HG02970 (cell line): ENCODE measurements around the gene MYO1A.

Experiments used
- ATAC-seq: cut with Tn5 transposase; IDR thresholded peaks from one replicate; pipeline ENCODE4 v1.9.1; 2021; ENCODE audit warnings: mild to moderate bottlenecking, moderate library complexity, moderate number of reproducible peaks; ENCODE audit not compliant: unreplicated experiment, low FRiP score

Gene MYO1A

DNA sequence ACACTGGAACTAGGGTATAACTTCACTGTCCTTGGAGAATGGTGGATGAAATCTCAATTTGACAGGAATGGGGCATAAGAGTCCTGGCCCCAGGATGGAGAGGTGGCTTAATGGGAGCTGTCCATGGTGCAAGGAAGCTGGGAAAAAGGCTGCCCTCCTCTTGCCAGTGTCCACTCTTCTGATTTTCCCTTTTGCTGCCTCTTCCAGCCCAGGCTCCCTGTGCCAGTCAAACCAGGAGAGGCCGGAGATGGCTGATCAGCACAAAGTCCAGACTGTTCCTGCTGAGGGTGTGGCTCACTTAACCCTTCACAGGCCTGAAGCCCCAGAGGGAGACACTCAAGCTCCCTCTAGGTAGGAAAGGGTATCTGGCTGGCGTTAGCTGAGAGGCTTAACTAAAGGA, at the start of gene MYO1A:
Gene MYO1A, minus strand, starts transcription at position 240 of the 400 bp plus-strand sequence. CDS start 1,806 bp downstream, outside the sequence.
- ATAC-seq: no peak

DNA sequence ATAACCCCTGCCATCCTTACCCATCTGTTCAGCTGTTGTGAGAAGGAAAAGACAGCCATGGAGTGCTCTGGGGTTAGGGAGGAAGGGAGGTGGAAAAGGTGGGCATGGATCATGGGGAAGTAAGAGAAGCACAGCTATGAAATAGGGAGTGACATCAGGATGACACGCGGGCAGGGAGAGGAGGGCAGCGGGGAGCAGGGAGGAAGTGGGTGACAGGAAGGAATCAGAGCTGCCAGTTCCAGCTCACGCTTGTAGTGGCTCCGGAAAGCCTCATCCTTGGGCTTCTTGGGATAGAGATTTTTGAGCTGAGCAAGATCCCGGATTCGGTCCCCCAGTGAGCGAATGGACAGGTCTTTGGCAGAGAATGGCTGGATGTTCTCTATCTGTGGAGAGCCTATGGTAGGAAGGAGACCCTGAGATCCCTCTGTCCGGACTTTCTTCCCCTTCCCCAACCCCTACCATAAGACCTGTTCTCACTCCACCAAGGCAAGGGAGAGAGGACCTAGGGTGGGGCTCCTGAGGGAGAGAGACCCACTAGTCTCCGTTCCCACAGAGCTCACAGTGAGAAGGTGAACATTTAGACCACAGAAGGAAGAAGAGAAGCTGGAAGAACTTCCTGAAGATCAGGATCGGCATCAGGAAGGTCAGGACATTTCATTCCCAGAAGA, 49.3 kb upstream of the MYO1A start:
- ATAC-seq: no peak

DNA sequence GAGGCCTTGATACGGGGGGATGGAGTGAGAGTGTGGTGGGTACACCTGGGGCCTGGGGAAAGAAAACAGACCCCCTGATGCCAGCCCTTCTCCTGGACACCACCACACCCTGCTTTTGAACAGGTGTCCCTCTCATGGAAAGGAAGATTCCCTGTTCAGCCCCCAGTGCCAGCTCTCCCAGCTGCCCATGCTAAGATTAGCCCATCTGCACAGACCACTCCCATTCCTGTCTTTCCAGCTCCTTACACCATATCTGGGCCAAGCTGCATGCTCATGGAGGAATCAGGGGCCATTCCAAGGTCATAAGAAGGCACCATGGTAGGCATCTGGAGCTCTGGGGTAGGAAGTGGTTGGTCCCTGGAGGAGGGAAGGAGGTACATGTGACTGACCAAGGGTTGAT, 48.6 kb upstream of the MYO1A start:
- ATAC-seq: no peak

DNA sequence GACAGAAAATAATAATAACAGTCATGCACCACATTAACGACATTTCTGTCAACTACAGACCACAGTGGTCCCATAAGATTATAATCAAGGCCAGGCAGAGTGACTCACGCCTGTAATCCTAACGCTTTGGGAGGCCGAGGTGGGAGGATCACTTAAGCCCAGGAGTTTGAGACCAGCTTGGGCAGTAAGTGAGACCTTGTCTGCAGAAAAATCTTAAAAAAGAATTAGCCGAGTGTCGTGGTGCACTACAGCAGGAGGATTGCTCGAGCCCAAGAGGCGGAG, 47.6 kb upstream of the MYO1A start:
- no peak for ATAC-seq

DNA sequence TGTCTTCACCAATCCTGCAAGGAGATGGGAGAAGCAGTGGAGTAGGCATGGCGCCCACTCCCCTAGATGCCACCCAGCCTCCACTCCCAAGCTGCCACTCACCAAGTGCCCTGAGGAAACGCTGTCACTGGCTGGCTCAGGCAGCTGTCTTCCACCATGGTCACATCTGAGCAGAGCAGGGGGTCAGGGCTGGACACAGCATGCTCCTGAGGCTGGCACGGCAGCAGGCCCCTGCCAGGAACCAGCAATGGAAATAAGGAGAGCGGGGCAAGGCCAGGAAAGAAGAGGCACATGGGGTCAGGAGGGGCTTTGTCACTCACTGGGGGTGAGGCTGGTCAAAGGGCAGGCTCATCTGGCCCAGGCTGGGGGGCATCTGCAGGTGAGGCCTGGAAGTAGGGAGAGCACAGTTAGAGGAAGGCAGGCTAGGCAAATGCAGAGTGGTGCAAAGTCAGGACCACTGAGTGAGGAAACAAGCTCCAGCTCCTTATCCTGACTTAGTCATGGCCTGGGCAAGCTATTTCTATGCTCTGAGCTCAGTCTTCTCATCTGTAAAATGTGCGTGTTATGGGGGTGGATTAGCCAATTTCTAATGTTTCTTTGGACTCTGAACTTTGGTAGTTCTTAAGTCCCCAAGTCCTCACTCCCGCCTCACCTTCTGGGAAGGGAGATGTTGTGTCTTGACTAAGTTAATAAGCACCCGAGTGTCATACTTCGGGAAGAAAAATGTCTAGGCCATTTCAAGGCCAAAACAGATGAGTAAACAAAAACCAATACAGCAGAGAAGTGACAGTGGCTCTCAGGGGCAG, 47.0 kb upstream of the MYO1A start:
- no peak for ATAC-seq

DNA sequence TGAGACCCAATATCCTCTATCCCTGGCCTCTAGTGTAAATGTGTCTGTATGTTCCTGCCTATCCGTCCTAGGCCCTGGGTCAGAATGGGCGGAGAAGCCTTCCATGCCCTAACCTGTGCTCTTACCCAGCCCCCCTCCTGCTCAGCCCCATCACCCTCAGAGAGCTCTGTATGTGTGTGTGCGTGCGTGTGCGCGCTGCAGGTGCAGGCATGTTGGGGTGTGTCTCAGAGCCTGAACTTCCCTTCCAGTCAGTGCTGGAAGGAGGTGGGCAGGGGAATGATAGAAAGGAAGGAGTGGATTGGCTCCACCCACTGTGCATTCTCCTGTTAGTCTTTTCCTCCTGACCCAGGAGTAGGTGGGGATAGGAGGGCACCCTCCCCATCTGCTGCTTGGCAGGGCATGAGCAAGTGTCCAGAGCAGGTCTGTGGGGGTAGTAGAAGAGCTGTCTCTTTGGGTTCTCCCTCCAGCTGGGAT, 46.2 kb upstream of the MYO1A start:
- no peak for ATAC-seq

DNA sequence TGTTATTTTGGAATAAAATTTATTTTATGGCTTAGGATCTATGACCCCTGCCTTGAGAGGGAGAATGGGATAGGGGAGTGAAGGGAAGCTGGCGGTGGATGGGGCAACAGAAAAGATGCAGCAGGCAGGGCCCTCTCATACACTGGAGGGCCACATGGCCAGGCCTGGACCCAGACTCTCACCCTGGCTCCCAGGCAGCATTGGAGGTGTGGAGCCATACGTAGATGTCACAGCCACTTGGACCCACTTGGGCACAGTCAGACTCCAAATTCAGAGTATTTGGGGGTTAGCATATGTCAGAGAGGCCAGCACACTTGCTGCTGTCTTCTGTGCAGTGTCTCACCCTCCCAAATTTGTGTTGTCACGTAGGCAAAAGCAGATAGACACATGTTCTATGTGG, 45.5 kb upstream of the MYO1A start:
- no peak for ATAC-seq

DNA sequence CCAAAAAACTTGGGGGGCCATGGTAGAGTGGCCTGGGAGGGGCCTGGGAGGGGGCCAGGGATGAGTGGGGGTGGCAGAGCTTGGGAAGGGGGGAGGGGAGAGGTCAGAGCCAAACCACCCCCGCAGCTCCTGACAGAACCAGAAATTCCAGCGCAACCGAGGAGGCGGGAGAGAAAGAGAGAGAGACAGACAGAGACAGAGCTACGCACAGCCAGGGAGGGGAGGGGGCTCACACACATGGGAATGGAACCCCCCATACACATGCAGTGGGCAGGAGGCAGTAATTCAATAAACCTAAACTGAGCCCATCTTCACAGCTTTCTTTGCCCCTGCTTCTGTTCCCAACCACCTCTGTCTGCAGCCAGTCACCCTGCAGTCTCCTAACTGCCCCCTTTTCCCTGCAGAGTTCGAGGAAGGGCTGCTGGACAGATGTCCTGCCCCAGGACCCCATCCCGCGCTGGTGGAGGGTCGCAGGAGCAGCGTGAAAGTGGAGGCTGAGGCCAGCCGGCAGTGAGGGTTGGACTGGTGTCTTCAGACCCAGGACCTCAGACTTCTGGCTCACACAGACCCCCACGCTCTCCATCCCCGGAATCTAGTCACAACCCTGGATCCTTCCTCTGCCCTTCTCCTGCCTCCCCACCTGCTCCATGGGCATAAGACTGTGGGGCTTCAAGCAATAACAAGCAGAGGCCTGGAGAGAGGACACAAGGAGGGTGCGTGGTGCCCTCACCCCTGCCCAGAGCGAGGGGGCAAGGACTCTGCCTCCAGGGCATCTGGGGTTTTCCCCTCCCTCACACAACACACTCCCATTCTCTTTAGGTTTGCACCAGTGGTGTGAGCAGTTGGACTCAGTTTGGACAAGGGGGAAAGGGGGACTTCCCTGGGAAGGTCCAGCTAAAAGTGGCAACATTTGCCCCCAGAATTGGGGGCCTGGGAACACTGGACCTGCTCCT, 44.6 kb upstream of the MYO1A start:
- ATAC-seq: no peak

DNA sequence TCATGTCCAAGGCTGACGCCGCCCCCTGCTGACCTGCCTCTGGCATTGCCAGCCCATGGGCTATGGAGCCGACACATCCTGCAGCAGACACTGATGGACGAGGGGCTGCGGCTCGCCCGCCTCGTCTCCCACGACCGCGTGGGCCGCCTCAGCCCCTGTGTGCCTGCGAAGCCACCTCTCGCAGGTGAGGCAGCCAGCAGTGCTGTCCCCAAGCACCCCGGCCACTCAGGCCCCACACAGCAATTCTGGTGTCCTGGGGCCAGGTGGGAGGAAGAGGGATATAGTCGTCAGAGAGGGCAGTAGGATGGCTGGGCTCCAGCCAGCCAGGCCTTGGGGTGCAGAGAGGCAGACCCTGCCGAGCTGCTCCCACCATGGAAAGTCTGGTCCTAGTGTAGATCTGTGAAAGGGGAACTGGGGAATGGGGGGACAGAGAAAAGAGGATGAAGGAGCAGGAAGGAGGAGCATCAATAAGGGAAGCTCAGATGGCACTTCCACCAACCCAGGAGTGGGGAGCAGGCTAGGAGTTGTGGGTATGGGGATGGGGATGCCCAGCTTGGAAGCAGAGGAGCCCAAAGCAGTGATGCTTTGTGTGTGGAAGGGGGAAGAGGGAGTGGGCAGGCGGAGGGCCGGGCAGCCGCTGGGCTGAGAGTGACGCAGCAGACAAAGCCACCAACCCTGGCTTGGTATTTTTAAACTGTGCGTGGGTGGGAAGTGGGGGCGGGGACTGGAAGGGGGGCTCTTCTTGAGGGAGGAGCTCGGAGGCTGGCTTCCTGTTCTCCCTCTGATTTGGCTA, 43.7 kb upstream of the MYO1A start:
- ATAC-seq: no peak

DNA sequence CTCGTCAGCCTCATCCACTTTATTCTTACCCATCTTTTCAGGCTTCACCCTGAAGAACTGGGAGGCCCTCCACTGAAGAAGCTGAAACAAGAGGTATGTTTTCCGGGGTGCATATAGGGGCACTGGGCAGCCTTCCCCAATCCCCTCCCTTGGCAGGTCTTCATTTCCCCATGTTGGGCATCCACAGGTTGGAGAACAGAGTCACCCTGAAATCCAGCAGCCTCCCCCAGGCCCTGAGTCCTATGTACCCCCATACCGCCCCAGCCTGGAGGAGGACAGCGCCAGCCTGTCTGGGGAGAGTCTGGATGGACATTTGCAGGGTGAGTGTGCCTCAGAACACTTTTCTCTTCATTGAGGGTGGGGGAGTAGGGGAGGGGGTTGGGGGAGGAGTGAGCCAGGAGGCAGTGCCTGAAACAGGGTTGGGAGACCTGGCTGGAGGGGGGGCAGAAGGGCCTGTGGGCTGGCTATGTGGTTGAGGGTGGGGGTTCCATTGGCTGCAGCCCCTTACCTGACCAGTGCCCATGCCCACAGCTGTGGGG, 43.0 kb upstream of the MYO1A start:
- no peak for ATAC-seq

DNA sequence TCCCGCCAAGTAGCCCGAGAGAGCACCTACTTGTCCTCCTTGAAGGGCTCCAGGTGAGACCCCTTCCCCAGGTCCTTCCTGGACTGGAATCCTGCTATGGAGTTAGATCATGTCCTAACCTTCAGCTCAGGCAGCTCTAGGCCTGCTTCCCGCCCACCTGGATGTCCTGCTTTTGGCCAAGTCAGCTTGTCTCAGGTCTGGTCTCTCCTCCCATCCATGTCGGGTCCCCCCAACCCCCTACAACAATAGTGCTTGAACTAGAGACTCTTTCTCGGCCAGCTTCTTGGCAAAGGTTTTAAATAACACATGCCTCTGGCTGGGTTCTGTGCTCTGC, 42.6 kb upstream of the MYO1A start:
- no peak for ATAC-seq

DNA sequence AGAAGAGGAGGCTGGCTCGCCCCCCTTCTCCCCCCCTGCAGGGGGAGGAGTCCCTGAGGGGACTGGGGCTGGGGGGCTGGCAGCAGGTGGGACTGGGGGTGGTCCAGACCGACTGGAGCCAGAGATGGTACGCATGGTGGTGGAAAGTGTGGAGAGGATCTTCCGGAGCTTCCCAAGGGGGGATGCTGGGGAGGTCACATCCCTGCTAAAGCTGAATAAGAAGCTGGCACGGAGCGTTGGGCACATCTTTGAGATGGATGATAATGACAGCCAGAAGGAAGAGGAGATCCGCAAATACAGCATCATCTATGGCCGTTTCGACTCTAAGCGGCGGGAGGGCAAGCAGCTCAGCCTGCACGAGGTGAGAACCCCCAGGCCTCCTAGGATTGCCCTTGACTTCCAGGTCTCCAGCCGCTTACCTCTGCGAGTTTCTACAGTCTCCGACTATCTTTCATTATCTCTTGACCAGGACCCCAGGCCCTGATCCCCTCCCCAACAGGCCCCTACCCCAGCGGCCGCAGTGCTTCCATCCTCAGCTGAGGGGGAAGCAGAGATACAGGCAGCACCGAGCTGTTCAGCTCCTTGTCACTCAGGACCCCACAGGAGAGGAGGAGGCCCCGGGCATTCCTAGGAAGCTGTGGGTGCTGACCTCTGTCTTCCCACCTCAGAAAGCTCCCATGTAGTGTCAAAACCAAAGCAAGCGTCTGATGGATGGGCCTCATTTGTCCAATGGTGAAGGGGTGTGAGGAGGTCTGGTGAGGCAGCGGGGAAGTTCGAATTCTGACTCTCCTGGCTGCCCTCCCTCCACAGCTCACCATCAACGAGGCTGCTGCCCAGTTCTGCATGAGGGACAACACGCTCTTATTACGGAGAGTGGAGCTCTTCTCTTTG, 42.0 kb upstream of the MYO1A start:
- ATAC-seq: no peak

DNA sequence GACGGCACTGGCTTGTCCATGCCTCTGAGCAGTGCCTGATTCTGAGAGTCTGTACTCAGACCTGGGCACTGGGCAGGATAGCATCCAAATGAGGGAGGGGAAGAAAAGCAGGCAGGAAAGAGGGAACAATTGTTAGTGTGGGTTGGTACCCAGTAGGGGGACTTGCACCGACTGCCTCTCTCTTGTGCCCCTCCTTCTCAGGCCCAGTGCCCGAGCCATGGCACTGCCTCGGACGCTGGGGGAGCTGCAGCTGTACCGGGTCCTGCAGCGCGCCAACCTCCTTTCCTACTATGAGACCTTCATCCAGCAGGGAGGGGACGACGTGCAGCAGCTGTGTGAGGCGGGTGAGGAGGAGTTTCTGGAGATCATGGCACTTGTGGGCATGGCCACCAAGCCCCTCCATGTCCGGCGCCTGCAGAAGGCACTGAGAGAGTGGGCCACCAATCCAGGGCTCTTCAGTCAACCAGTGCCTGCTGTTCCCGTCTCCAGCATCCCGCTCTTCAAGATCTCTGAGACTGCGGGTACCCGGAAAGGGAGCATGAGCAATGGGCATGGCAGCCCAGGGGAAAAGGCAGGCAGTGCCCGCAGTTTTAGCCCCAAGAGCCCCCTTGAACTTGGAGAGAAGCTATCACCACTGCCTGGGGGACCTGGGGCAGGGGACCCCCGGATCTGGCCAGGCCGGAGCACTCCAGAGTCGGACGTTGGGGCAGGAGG, 41.2 kb upstream of the MYO1A start:
- no peak for ATAC-seq

DNA sequence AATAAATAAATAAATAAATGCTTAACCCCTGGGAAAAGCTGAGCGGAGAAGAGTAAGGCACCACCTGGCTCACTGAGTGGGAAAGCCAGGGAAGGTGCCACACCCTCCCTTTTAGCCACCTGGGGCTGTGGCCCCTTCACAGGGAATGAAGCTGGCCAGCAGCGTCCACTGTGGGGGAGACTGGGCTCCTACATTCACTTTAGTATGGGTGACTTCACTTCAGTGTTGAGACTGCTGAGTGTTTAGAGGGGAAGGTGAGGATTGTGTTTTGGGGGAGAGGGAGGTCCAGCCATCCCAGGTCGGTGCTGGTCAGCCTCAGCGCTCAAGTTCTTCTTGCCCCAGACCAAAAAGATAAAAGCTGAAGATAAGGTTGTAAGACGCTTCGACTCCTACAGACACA, 40.6 kb upstream of the MYO1A start:
- no peak for ATAC-seq

DNA sequence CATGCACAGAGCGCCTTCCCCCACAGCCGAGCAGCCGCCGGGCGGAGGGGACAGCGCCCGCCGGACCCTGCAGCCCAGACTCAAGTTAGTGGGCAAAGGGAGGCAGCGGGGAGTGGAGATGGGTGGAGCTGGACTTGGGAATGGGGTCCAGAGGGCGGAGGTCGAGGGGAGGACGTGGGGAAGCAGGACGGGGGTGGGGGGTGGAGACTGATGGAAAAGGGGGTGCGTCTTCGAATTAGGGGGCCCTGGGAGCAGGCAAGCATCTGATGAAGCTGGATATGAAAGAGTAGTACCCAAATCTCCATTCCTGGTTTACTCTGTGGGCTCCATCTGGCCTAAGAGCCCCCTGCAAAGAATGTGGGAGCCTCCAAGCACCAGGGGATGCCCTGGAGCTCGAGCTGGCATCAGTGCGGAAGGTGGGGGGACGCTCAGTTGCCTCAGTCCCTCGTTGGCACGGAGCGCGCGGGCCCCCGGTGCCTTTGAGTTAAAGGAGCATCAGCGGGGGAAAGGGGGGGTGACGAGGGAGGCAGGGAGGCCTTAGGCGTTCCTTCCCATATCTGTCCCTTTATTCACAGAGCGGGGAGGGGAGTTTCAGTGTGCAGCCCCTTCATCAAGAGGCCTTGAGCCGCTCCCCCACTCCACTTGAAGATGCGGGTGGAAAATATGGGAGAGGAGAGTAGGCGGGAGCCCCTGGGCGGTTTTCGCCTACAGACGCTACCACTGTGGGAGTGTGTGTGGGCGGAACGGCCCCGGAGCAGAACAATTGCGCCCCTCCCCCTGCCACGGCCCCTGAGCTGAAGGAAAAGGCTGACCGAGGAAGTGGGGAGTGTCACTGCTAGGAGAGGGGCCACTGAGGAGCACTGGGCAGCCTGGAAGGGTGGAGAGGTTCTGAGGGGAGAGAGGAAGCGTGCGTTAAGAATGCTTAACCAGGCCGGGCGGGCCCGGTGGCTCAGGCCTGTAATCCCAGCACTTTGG, 39.6 kb upstream of the MYO1A start:
- no peak for ATAC-seq

DNA sequence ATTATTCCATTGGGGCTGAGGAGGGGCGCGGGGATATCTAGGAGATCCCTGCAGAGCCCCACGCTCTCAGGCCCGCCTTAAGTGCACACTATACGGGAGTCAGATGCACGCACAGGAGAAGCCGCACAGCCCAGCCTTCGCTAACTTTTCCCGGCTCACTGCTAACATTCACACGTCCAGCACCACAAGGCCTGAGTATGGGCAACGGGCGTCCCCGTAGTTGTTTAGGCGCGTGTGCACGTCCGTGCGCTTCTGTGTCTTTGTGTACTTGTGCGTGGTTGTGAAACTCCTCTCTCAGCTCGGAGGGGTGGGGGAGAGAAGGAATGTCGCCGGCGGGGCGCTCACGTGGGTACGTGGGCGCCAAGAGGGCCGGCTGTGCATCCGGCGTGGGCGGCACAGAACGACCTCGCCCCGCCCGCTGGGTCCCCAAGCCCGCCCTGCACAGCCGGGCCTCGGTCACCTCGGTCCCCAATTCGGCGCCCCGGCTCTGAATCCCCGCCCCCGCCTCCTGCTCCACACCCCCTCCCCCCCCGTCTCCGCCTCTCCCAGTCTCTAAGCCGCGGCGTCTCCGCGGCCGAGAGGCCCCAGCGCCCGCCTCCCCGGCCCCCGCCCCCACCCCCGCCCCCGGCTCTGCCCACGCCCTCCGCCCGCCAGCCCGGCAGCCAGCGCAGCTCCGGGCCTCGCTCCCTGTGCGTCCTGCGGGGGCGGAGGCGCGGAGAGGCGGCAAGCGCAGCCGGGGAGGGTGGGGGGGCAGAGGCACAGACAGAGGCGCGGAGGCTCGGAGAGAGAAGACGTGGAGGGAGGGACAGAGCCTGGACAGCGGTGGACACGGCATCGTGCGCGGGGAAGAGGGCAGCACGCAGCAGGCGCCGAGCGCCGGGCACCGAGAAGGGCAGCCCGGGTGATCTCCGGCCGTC, 38.7 kb upstream of the MYO1A start, which contains the start of gene NAB2:
Gene NAB2, plus strand, starts transcription at position 761 of the 917 bp plus-strand sequence. CDS start 158 bp downstream, outside the sequence.
- ATAC-seq: peak; percentile 60
